Dermis microvascular lymphatic vessel endothelial cell (primary cell): ENCODE results near the gene APH1A. TPM values are rescaled to one million over a fixed set of nuclear protein-coding genes. Genes with fewer than 3 reads are reported as not detected.
A peak's percentile ranks its signal among the peaks of the same experiment; 100 is the strongest.
"Not testable (repeated sequence)": the region's sequence is repeated elsewhere in the genome, so short reads cannot be mapped to it uniquely, and the experiment has no call there.

Experiments used
- DNase-seq, 2 donors: peaks; one replicate each; pipeline versions ENCODE4 v3.0.0 to v3.0.0-alpha.2; 2010; ENCODE audit warnings: low read depth in 2 of 2
- total RNA-seq: library from RNA; depleted of rRNA; stranded (reverse); fragments of >200 nt; gene quantifications from 2 replicates; pipeline ENCODE4 v1.2.1, GENCODE V29; 2014

The APH1A gene
- total RNA-seq, 1 donor from 2014 or later, result 139 TPM

GRCh38 chr1:150268340-150268704, 494 bp downstream of the APH1A start:
- peak; percentile 48 to 64 for DNase-seq

GRCh38 chr1:150267896-150268295, 920 bp downstream of the APH1A start:
- DNase-seq, result no peak

GRCh38 chr1:150263549-150263948, 5.3 kb downstream of the APH1A start:
- no peak for DNase-seq

- DNase-seq, result no peak
Measured at GRCh38 chr1:150262388-150263320, 6.2 kb downstream of the APH1A start.

GRCh38 chr1:150261367-150261766, 7.4 kb downstream of the APH1A start:
- no peak for DNase-seq

GRCh38 chr1:150259758-150260669, 8.8 kb downstream of the APH1A start:
- peak in 1 of 2 donors; percentile 28 for DNase-seq

GRCh38 chr1:150259217-150259616, 9.6 kb downstream of the APH1A start:
- DNase-seq, result no peak

GRCh38 chr1:150257624-150258585, 10.9 kb downstream of the APH1A start, which contains the start of gene CA14:
Gene CA14 (plus strand): TSS chr1:150257774. CDS start chr1:150258129, 355 bp downstream.
- no peak for DNase-seq

GRCh38 chr1:150256554-150257341, 12.1 kb downstream of the APH1A start:
- no peak for DNase-seq

GRCh38 chr1:150256198-150256553, 12.6 kb downstream of the APH1A start:
- DNase-seq, result no peak

- no peak for DNase-seq
Measured at GRCh38 chr1:150249936-150250335, 18.9 kb downstream of the APH1A start.

GRCh38 chr1:150243003-150243402, 25.8 kb downstream of the APH1A start:
- DNase-seq, result no peak

GRCh38 chr1:150237746-150238145, 31.1 kb downstream of the APH1A start:
- DNase-seq, result no peak

GRCh38 chr1:150237176-150237575, 31.6 kb downstream of the APH1A start:
- DNase-seq, result not testable (repeated sequence)

GRCh38 chr1:150236614-150237100, 32.2 kb downstream of the APH1A start:
- DNase-seq, result no peak

- peak; percentile 99 to 100 for DNase-seq
Measured at GRCh38 chr1:150235852-150236613, 32.8 kb downstream of the APH1A start, which contains the start of gene ANP32E. Gene ANP32E (minus strand): TSS chr1:150236112. CDS start chr1:150235786, 326 bp downstream.

- DNase-seq, result peak in 1 of 2 donors; percentile 37
Measured at GRCh38 chr1:150235294-150235851, 33.4 kb downstream of the APH1A start.

- DNase-seq, result peak in 1 of 2 donors; percentile 69
Measured at GRCh38 chr1:150234566-150235293, 34.1 kb downstream of the APH1A start.
